H9 (cell line): ENCODE data around the gene TTLL12. TPM values are rescaled to one million over a fixed set of nuclear protein-coding genes. Genes with fewer than 3 reads are reported as not detected.

Experiments
- DNase-seq: peaks from one replicate; pipeline ENCODE4 v3.0.0-alpha.2; 2017
- H2AFZ ChIP-seq: one replicate; pipeline ENCODE4 v1.6.1; 2013; ENCODE audit warnings: mild to moderate bottlenecking, low read length, control low read depth, moderate library complexity
- H2AK5ac ChIP-seq: 2 replicates; pipeline ENCODE4 v1.6.1; 2013; ENCODE audit warnings: low read length, control low read depth, mixed read lengths; ENCODE audit not compliant: insufficient read length
- H2BK120ac ChIP-seq: one replicate; pipeline ENCODE4 v1.6.1; 2013; ENCODE audit warnings: low read depth, mild to moderate bottlenecking, low read length, control low read depth, inconsistent platforms; ENCODE audit not compliant: poor library complexity, severe bottlenecking
- H2BK12ac ChIP-seq: 2 replicates; pipeline ENCODE4 v1.6.1; 2013; ENCODE audit warnings: low read length, control low read depth, mixed read lengths, low read depth; ENCODE audit not compliant: insufficient read length
- H2BK15ac ChIP-seq: 2 replicates; pipeline ENCODE4 v1.6.1; 2013; ENCODE audit warnings: low read depth, low read length, control low read depth
- H2BK20ac ChIP-seq: one replicate; pipeline ENCODE4 v1.6.1; 2013; ENCODE audit warnings: low read depth, mild to moderate bottlenecking, low read length, control low read depth, inconsistent platforms; ENCODE audit not compliant: poor library complexity, severe bottlenecking
- H2BK5ac ChIP-seq: 2 replicates; pipeline ENCODE4 v1.6.1; 2013; ENCODE audit warnings: low read length, control low read depth, mixed read lengths; ENCODE audit not compliant: insufficient read length
- H3K14ac ChIP-seq: 2 replicates; pipeline ENCODE4 v1.6.1; 2013; ENCODE audit warnings: low read length, control low read depth; ENCODE audit not compliant: insufficient read depth
- H3K18ac ChIP-seq: 2 replicates; pipeline ENCODE4 v1.6.1; 2013; ENCODE audit warnings: low read depth, mild to moderate bottlenecking, mixed read lengths, low read length, control low read depth; ENCODE audit not compliant: insufficient read length
- H3K23ac ChIP-seq: 2 replicates; pipeline ENCODE4 v1.6.1; 2013; ENCODE audit warnings: low read length, control low read depth, mixed read lengths, low read depth; ENCODE audit not compliant: insufficient read length
- H3K23me2 ChIP-seq: 2 replicates; pipeline ENCODE4 v1.6.1; 2013; ENCODE audit warnings: low read depth, mild to moderate bottlenecking, mixed read lengths, low read length, control low read depth; ENCODE audit not compliant: insufficient read length, poor library complexity, severe bottlenecking
- H3K27ac ChIP-seq: 2 replicates; pipeline ENCODE4 v1.5.1; 2013; ENCODE audit warnings: low read length, control low read depth, mixed read lengths, low read depth; ENCODE audit not compliant: insufficient read length
- H3K27me3 ChIP-seq: 2 replicates; pipeline ENCODE4 v1.6.1; 2013; ENCODE audit warnings: low read length, control low read depth, inconsistent platforms; ENCODE audit not compliant: insufficient read depth
- H3K4ac ChIP-seq: 2 replicates; pipeline ENCODE4 v1.6.1; 2013; ENCODE audit warnings: low read depth, mild to moderate bottlenecking, control low read depth, inconsistent platforms, low read length, moderate library complexity
- H3K4me1 ChIP-seq: 2 replicates; pipeline ENCODE4 v1.6.1; 2013; ENCODE audit warnings: low read length, control low read depth, inconsistent platforms; ENCODE audit not compliant: insufficient read depth
- H3K4me2 ChIP-seq: 2 replicates; pipeline ENCODE4 v1.6.1; 2013; ENCODE audit warnings: low read length, control low read depth, mixed read lengths; ENCODE audit not compliant: insufficient read length, insufficient read depth
- H3K56ac ChIP-seq: 2 replicates; pipeline ENCODE4 v1.6.1; 2013; ENCODE audit warnings: low read depth, mild to moderate bottlenecking, mixed read lengths, low read length, control low read depth; ENCODE audit not compliant: insufficient read length
- H3K79me1 ChIP-seq: 2 replicates; pipeline ENCODE4 v1.6.1; 2013; ENCODE audit warnings: low read depth, mild to moderate bottlenecking, moderate library complexity, low read length, control low read depth, inconsistent platforms; ENCODE audit not compliant: insufficient read depth, poor library complexity, severe bottlenecking
- H3K79me2 ChIP-seq: 2 replicates; pipeline ENCODE4 v1.6.1; 2013; ENCODE audit warnings: low read length, control low read depth, inconsistent platforms; ENCODE audit not compliant: insufficient read depth
- H3K9ac ChIP-seq: 2 replicates; pipeline ENCODE4 v1.6.1; 2013; ENCODE audit warnings: low read length, control low read depth, mixed read lengths; ENCODE audit not compliant: insufficient read length; ENCODE audit errors: extremely low read depth
- H3K9me3 ChIP-seq: one replicate; pipeline ENCODE4 v1.6.1; 2013; ENCODE audit warnings: low read depth, low read length, inconsistent platforms; ENCODE audit not compliant: control insufficient read depth
- H3T11ph ChIP-seq: one replicate; pipeline ENCODE4 v1.6.1; 2013; ENCODE audit warnings: mild to moderate bottlenecking, low read length, control low read depth, inconsistent platforms
- H4K20me1 ChIP-seq: one replicate; pipeline ENCODE4 v1.6.1; 2013; ENCODE audit not compliant: control insufficient read depth, insufficient read length, insufficient read depth
- H4K5ac ChIP-seq: 2 replicates; pipeline ENCODE4 v1.6.1; 2013; ENCODE audit warnings: low read depth, mild to moderate bottlenecking, mixed read lengths, low read length, control low read depth; ENCODE audit not compliant: insufficient read length
- H4K8ac ChIP-seq: replicated peaks from 2 replicates; pipeline ENCODE4 v1.6.1; 2013; ENCODE audit warnings: low read length, control low read depth, mixed read lengths, low read depth; ENCODE audit not compliant: insufficient read length
- H4K91ac ChIP-seq: 2 replicates; pipeline ENCODE4 v1.6.1; 2013; ENCODE audit warnings: low read depth, mild to moderate bottlenecking, moderate library complexity, mixed read lengths, low read length, control low read depth; ENCODE audit not compliant: insufficient read length
- H3K27ac Mint-ChIP-seq, 3 experiments: 2 replicates in 2 of 3; 3 replicates in 1 of 3; pipeline ENCODE4 v1.8.0; 2020 to 2021; ENCODE audit warnings: mixed read lengths in 3 of 3, mild to moderate bottlenecking in 1 of 3, moderate library complexity in 1 of 3
- H3K27me3 Mint-ChIP-seq: 2 replicates; pipeline ENCODE4 v1.8.0; 2021; ENCODE audit warnings: low read depth, mild to moderate bottlenecking, moderate library complexity, mixed read lengths
- H3K36me3 Mint-ChIP-seq, 3 experiments: 2 replicates in 2 of 3; 3 replicates in 1 of 3; pipeline ENCODE4 v1.8.0; 2020 to 2021; ENCODE audit warnings: low read depth in 3 of 3, mixed read lengths in 3 of 3; ENCODE audit not compliant: insufficient read depth in 1 of 3
- H3K4me1 Mint-ChIP-seq, 2 experiments: 2 replicates each; pipeline ENCODE4 v1.8.0; 2020; ENCODE audit warnings: mixed read lengths in 2 of 2
- H3K4me3 Mint-ChIP-seq, 2 experiments: 2 replicates in 1 of 2; 3 replicates in 1 of 2; pipeline ENCODE4 v1.8.0; 2020 to 2021; ENCODE audit warnings: mild to moderate bottlenecking in 2 of 2, mixed read lengths in 2 of 2, moderate library complexity in 1 of 2
- H3K9me3 Mint-ChIP-seq, 2 experiments: 2 replicates in 1 of 2; 3 replicates in 1 of 2; pipeline ENCODE4 v1.8.0; 2020; ENCODE audit warnings: mild to moderate bottlenecking in 2 of 2, mixed read lengths in 2 of 2, moderate library complexity in 1 of 2
- CTCF ChIP-seq: fragments of 200-600 bp; sonication (generic); conservative IDR thresholded peaks from 3 replicates; pipeline ENCODE4 v1.8.0; 2021; ENCODE audit warnings: antibody characterized with exemption, mild to moderate bottlenecking
- WGBS: extraction: QIAGEN DNeasy Blood & Tissue Kit; methylation state at CpG from one replicate; pipeline ENCODE4 v1.1.7; 2013; ENCODE audit warnings: missing lambda C conversion rate, low lambda C conversion rate, mixed read lengths; ENCODE audit not compliant: insufficient read length; ENCODE audit errors: extremely low coverage; 5-methylcytosine and 5-hydroxymethylcytosine counted together
- total RNA-seq: library from RNA; stranded (reverse); gene quantifications from 2 replicates; pipeline ENCODE4 v1.2.1, GENCODE V29; 2021

Gene TTLL12
- total RNA-seq, 1 experiment from 2014 or later = 89.6 TPM

- Histone ChIP-seq H3K9me3 (no peaks in the 10 kb centered on the region), H3K56ac (no peak overlapping the region), H2AFZ (no peak overlapping the region), H3K27ac (no peak overlapping the region), H4K5ac (no peak overlapping the region), H3K18ac (no peak overlapping the region), H3K79me1 (no peaks in the 10 kb centered on the region), H3K79me2 (peaks cover 7% of the 10 kb centered on the region), H3K23ac (no peak overlapping the region), H4K20me1 (no peaks in the 10 kb centered on the region), H2BK15ac (no peak overlapping the region), H2BK120ac (no peak overlapping the region), H3K14ac (no peak overlapping the region), H2BK5ac (no peak overlapping the region), H3K4me1 (peaks cover 4% of the 10 kb centered on the region; the same call in 1 of the 2 replicates), H3K9ac (no peak overlapping the region), H4K91ac (no peak overlapping the region), H3T11ph (no peak overlapping the region), H2BK20ac (no peak overlapping the region), H3K4me2 (no peak overlapping the region), H3K23me2 (peaks cover 8% of the 10 kb centered on the region), H2BK12ac (no peak overlapping the region), H2AK5ac (no peak overlapping the region), H3K27me3 (no peaks in the 10 kb centered on the region), H3K4ac (no peak overlapping the region), H4K8ac (no peak overlapping the region)
- Mint-ChIP-seq H3K27me3 (no peaks in the 10 kb centered on the region), H3K9me3 (no peaks in the 10 kb centered on the region), H3K4me1 (peaks cover 15 to 17% of the 10 kb centered on the region in 2 experiments), H3K4me3 (no peak overlapping the region), H3K36me3 (peaks cover 31 to 56% (median 49%) of the 10 kb centered on the region in 3 experiments), H3K27ac (no peak overlapping the region; a peak in 1 of 7 replicates)
- no peak for DNase-seq
- WGBS = no CpG with 5 or more reads among the region's 13 CpGs
- no peak for TF ChIP-seq CTCF
Observed at GRCh38 chr22:43181321-43182076, 5.4 kb downstream of the TTLL12 start.
